Ovary (tissue), 9 donors: ENCODE measurements around the gene RSF1. TPM values are rescaled to one million over a fixed set of nuclear protein-coding genes. Genes with fewer than 3 reads are reported as not detected.

Experiments used
- DNase-seq, 5 donors: peaks; one replicate each; pipeline ENCODE4 v3.0.0-alpha.2; 2019 to 2020
- H3K27ac ChIP-seq, 2 donors: fragments of 200-600 bp; one replicate each; pipeline versions ENCODE4 v1.5.1 to v1.8.0; 2019 to 2022
- H3K27me3 ChIP-seq: fragments of 200-600 bp; one replicate; pipeline ENCODE4 v1.8.0; 2022
- H3K36me3 ChIP-seq: fragments of 200-600 bp; sonication (generic); one replicate; pipeline ENCODE4 v1.5.1; 2019
- H3K4me1 ChIP-seq: one replicate; pipeline ENCODE4 v1.8.1; 2013; ENCODE audit warnings: mild to moderate bottlenecking, moderate library complexity; ENCODE audit not compliant: insufficient read depth
- H3K4me3 ChIP-seq: fragments of 200-600 bp; sonication (generic); one replicate; pipeline ENCODE4 v1.5.1; 2017
- H3K9me3 ChIP-seq, 2 donors: fragments of 200-600 bp in 1 of 2; sonication (generic) in 1 of 2; one replicate each; pipeline versions ENCODE4 v1.5.1 to v1.8.1; 2013 to 2019; ENCODE audit warnings: mild to moderate bottlenecking in 1 of 2, moderate library complexity in 1 of 2
- CTCF ChIP-seq, 3 donors: fragments of 450-650 bp in 2 of 3; fragments of 200-600 bp in 1 of 3; IDR thresholded peaks; one replicate each; pipeline versions ENCODE4 v1.5.1 to v1.8.0; 2016 to 2022; ENCODE audit warnings: antibody characterized with exemption in 3 of 3, mild to moderate bottlenecking in 1 of 3
- EP300 ChIP-seq: sonication (generic); formaldehyde crosslinking; IDR thresholded peaks from one replicate; pipeline ENCODE4 v1.6.1; 2017; ENCODE audit warnings: antibody characterized with exemption
- POLR2A ChIP-seq: fragments of 450-650 bp; IDR thresholded peaks from one replicate; pipeline ENCODE4 v1.6.1; 2017; ENCODE audit warnings: antibody characterized with exemption, mild to moderate bottlenecking, moderate library complexity
- WGBS, 3 donors: extraction: QIAGEN DNeasy Blood & Tissue Kit in 1 of 3; methylation state at CpG; one replicate each; pipeline versions ENCODE4 v1.1.5 to v1.1.7; 2013 to 2017; 5-methylcytosine and 5-hydroxymethylcytosine counted together
- intact Hi-C, 4 donors: fragments of 100-400 bp; cut with DNase I; formaldehyde crosslinking; loops; one replicate each; pipeline versions ENCODE4 v1.11.0 to v1.15.1; 2022 to 2023
- polyA plus RNA-seq, 2 donors: library from polyadenylated mRNA; stranded (reverse); fragments of 200-250 nt in 1 of 2; fragments of 350-450 nt in 1 of 2; fragmentation: Illumina TruSeq in 1 of 2; extraction: RNeasy Lipid Tissue Mini Kit (QIAGEN cat#74804) in 1 of 2; gene quantifications; one replicate each; pipeline ENCODE4 v1.2.3, GENCODE V29; 2013 to 2014
- total RNA-seq, 7 donors: library from RNA; depleted of rRNA in 2 of 7; stranded (reverse); fragments of >200 nt in 2 of 7; fragmentation: NEBNext Ultra II Directional in 3 of 7; extraction: Animal tissue kit (Norgen Biotek cat#: 25700) in 3 of 7; gene quantifications; one replicate each; pipeline versions ENCODE4 v1.1.0 to v1.2.4, GENCODE V29; 2016 to 2023
- donor health status: DM: no; HTN: no; CAD: no; lungs with moderate emphysema.
- donor health status: DM: no; HTN: no; CAD: no.
- donor health status: Bipolar disorder and iron deficiency.
- donor health status: DM: yes; HTN: yes; CAD: no.
- donor health status: DM: no; HTN: no; CAD: no.
- donor health status: DM: yes; HTN: yes; CAD: no.

RSF1 gene
- total and polyA plus RNA-seq, 9 donors, result 14.8 to 89.2 (median 76.4) TPM

- Histone ChIP-seq H3K36me3 (no peaks in the 10 kb centered on the region), H3K4me1 (peaks cover 8% of the 10 kb centered on the region), H3K27ac (no peak overlapping the region), H3K9me3 (no peaks in the 10 kb centered on the region), H3K4me3 (no peak overlapping the region), H3K27me3 (no peaks in the 10 kb centered on the region)
- DNase-seq, result no peak
- TF ChIP-seq POLR2A (no peak), CTCF (IDR thresholded peaks at IDR 0.05) (no peak), EP300 (no peak)
- 95 to 97% (median 97%) methylated on average over 5 of the region's 5 CpGs for WGBS, 3 donors
- intact Hi-C loops, result no loop called here
These were observed 30.6 kb downstream of the RSF1 start for GRCh38 chr11:77789731-77790476.

GRCh38 chr11:77789061-77789730 lies 31.3 kb downstream of the RSF1 start:
- no peaks in the 10 kb centered on the region for H3K9me3 ChIP-seq
- intact Hi-C loops, result no loop called here
- no peak overlapping the region for H3K4me3 ChIP-seq
- no peaks in the 10 kb centered on the region for H3K27me3 ChIP-seq
- 86 to 89% (median 88%) methylated on average over 11 of the region's 11 CpGs for WGBS, 3 donors
- no peaks in the 10 kb centered on the region for H3K36me3 ChIP-seq
- no peak for TF ChIP-seq CTCF (IDR thresholded peaks at IDR 0.05)
- no peak for TF ChIP-seq POLR2A
- no peak for TF ChIP-seq EP300
- no peak overlapping the region for H3K27ac ChIP-seq
- H3K4me1 ChIP-seq, result peaks cover 8% of the 10 kb centered on the region
- DNase-seq, result no peak

GRCh38 chr11:77784572-77784971 lies 36.0 kb downstream of the RSF1 start:
- 92 to 94% (median 93%) methylated on average over 3 of the region's 3 CpGs for WGBS, 3 donors
- no peak for DNase-seq
- Histone ChIP-seq H3K4me3 (no peak overlapping the region), H3K27me3 (no peaks in the 10 kb centered on the region), H3K36me3 (no peaks in the 10 kb centered on the region), H3K4me1 (no peaks in the 10 kb centered on the region), H3K9me3 (no peaks in the 10 kb centered on the region), H3K27ac (no peak overlapping the region)
- TF ChIP-seq CTCF (IDR thresholded peaks at IDR 0.05), result no peak
- no peak for TF ChIP-seq POLR2A
- no peak for TF ChIP-seq EP300
- intact Hi-C loops, result no loop called here

GRCh38 chr11:77783025-77783424 lies 37.5 kb downstream of the RSF1 start:
- intact Hi-C loops, result no loop called here
- H3K4me3 ChIP-seq, result no peak overlapping the region
- no peak overlapping the region for H3K27ac ChIP-seq
- 93 to 98% (median 96%) methylated on average over 1 of the region's 1 CpG for WGBS, 3 donors
- H3K27me3 ChIP-seq, result no peaks in the 10 kb centered on the region
- peaks cover 2% of the 10 kb centered on the region for H3K4me1 ChIP-seq
- TF ChIP-seq EP300 (no peak), CTCF (IDR thresholded peaks at IDR 0.05) (no peak), POLR2A (no peak)
- H3K36me3 ChIP-seq, result no peaks in the 10 kb centered on the region
- H3K9me3 ChIP-seq, result no peaks in the 10 kb centered on the region
- DNase-seq, result no peak
